ENCODE data around the gene RBM33. TPM values are rescaled to one million over a fixed set of nuclear protein-coding genes. Genes with fewer than 3 reads are reported as not detected.

The RBM33 gene
- total and polyA plus RNA-seq, 2 of the 8 experiments (the other 6 are each of a cell fraction or from before 2014, with no cell fraction given), result 16.5 to 64.6 TPM

- Histone ChIP-seq H3K56ac (replicated peaks; ENCODE audit: insufficient read length, low read depth, low read length) (no peak overlapping the region), H3K36me3 (ENCODE audit: control insufficient read depth in 2 of 4, insufficient read depth in 4 of 4, low read length in 3 of 4) (peaks cover 2 to 22% (median 17%) of the 10 kb centered on the region in 4 experiments; a peak in 7 of 8 replicates), H2BK12ac (ENCODE audit: low read depth, low read length) (no peak overlapping the region), H2AK5ac (ENCODE audit: low read depth, low read length) (no peak overlapping the region), H3K23me2 (ENCODE audit: low read depth, low read length) (no peaks in the 10 kb centered on the region), H4K5ac (ENCODE audit: insufficient read length, low read depth, low read length) (no peak overlapping the region), H3K14ac (ENCODE audit: insufficient read length) (no peak overlapping the region), H2BK15ac (ENCODE audit: low read length) (no peak overlapping the region), H4K91ac (replicated peaks; ENCODE audit: insufficient read length, low read length) (no peak overlapping the region), H3K79me1 (ENCODE audit: low read depth, low read length) (peaks cover 11% of the 10 kb centered on the region), H3K4ac (replicated peaks; ENCODE audit: insufficient read length, low read depth, low read length) (no peak overlapping the region), H3K9me3 (ENCODE audit: insufficient read depth in 2 of 2, low read depth in 1 of 2, low read length in 1 of 2) (no peaks in the 10 kb centered on the region), H3K4me1 (replicated peaks in 1 of 4; ENCODE audit: control insufficient read depth in 3 of 4, insufficient read depth in 4 of 4, low read length in 3 of 4) (peaks cover 0 to 2% (median under 1%) of the 10 kb centered on the region in 4 experiments; a peak in 2 of 7 replicates), H3K4me2 (ENCODE audit: insufficient read depth in 1 of 2, low read depth in 2 of 2, low read length in 2 of 2) (no peak overlapping the region), H2AFZ (ENCODE audit: low read length) (no peak overlapping the region), H3K27me3 (replicated peaks in 1 of 4; ENCODE audit: control insufficient read depth in 3 of 4, extremely low read depth in 1 of 4, insufficient read depth in 3 of 4, low read length in 3 of 4) (no peaks in the 10 kb centered on the region), H2BK5ac (ENCODE audit: low read depth, low read length) (no peak overlapping the region), H4K20me1 (replicated peaks in 1 of 2; ENCODE audit: control insufficient read depth in 1 of 2, insufficient read depth in 2 of 2, low read length in 2 of 2) (peaks cover 10 to 11% of the 10 kb centered on the region in 2 experiments), H3K27ac (ENCODE audit: low read depth, low read length) (no peak overlapping the region), H3K23ac (ENCODE audit: insufficient read length) (no peak overlapping the region), H2BK20ac (ENCODE audit: low read length) (no peak overlapping the region), H2BK120ac (replicated peaks; ENCODE audit: low read depth, low read length) (no peak overlapping the region), H3K18ac (ENCODE audit: extremely low read depth, low read length) (no peak overlapping the region), H3K9ac (replicated peaks in 1 of 4; ENCODE audit: extremely low read depth in 1 of 4, low read depth in 3 of 4, low read length in 3 of 4) (no peak overlapping the region), H3K4me3 (ENCODE audit: extremely low read depth in 1 of 4, insufficient read depth in 2 of 4, low read depth in 3 of 4, low read length in 4 of 4) (no peak overlapping the region), H3K79me2 (ENCODE audit: control insufficient read depth in 1 of 2, insufficient read depth in 2 of 2, low read length in 2 of 2) (peaks cover 3 to 82% of the 10 kb centered on the region in 2 experiments; a peak in 3 of 4 replicates), H4K8ac (ENCODE audit: extremely low read depth, insufficient read depth, low read length) (no peak overlapping the region)
- TF ChIP-seq CHD2 (IDR thresholded peaks at IDR 0.05; ENCODE audit: low read length) (no peak), GABPA (IDR thresholded peaks at IDR 0.05; ENCODE audit: borderline replicate concordance, insufficient read depth, low read length) (no peak), TAF1 (IDR thresholded peaks at IDR 0.05; ENCODE audit: low read depth, low read length) (no peak), MAFK (IDR thresholded peaks at IDR 0.05; ENCODE audit: low read depth, low read length) (no peak), POLR2AphosphoS5 (IDR thresholded peaks at IDR 0.05; ENCODE audit: low read depth, low read length) (no peak), NRF1 (IDR thresholded peaks at IDR 0.05; ENCODE audit: low read depth, low read length) (no peak), RBBP5 (IDR thresholded peaks at IDR 0.05; ENCODE audit: borderline replicate concordance, low read depth, low read length) (no peak), KDM5A (IDR thresholded peaks at IDR 0.05; ENCODE audit: low read length) (no peak), BACH1 (IDR thresholded peaks at IDR 0.05; ENCODE audit: low read length) (no peak), NANOG (IDR thresholded peaks at IDR 0.05; ENCODE audit: insufficient read depth, low read depth, low read length, poor library complexity, severe bottlenecking) (no peak), RXRA (IDR thresholded peaks at IDR 0.05; ENCODE audit: insufficient read depth, low read depth, low read length) (no peak), ATF3 (IDR thresholded peaks at IDR 0.05; ENCODE audit: insufficient read depth, low read depth, low read length) (no peak)
- DNase-seq (ENCODE audit: low read depth in 1 of 2, low spot score in 2 of 2) (no peak), FAIRE-seq (no peak)
- 93% methylated on average over 3 of the region's 3 CpGs; no CpG with 5 or more reads in 1 of the 2 experiments for WGBS, 2 experiments (ENCODE audit: extremely low coverage in 1 of 2, insufficient coverage in 1 of 2, insufficient read length in 1 of 2, insufficient replicate concordance in 2 of 2, low coverage in 1 of 2, low lambda C conversion rate in 2 of 2, missing lambda C conversion rate in 1 of 2)
- ChIA-PET POLR2A (ENCODE audit: partially characterized antibody) (no interaction called here), CTCF (ENCODE audit: partially characterized antibody) (interaction anchor here (0.6 to 1.9 kb wide), 4 partner anchors 18 to 807 kb away, joined by 3 to 4 read pairs (median 4); no protein-coding TSS in a partner anchor)
These were observed 105.1 kb downstream of the RBM33 start for GRCh38 chr7:155749578-155749977.
